Calu3 (cell line): ENCODE data around the gene SLC4A4. TPM values are rescaled to one million over a fixed set of nuclear protein-coding genes. Genes with fewer than 3 reads are reported as not detected.

Experiments used
- BruUV-seq: library from RNA; stranded (reverse); fragments of 400-500 nt; replicated peaks from 2 replicates; lab custom pipeline; 2021; lab: Mats Ljungman, UMichigan
- CTCF ChIA-PET: fragments of 300-600 bp; sonication (Branson Sonifier 250); formaldehyde crosslinking; loops from one replicate; lab custom pipeline; 2022; ENCODE audit warnings: antibody characterized with exemption; lab: Charles Lee
- DNase-seq: peaks from one replicate; pipeline ENCODE4 v3.0.0; 2022
- H3K27ac Mint-ChIP-seq: one replicate; pipeline ENCODE4 v1.8.0; 2022; ENCODE audit warnings: mixed read lengths; ENCODE audit not compliant: unreplicated experiment
- H3K27me3 Mint-ChIP-seq: one replicate; pipeline ENCODE4 v1.8.0; 2022; ENCODE audit warnings: mixed read lengths; ENCODE audit not compliant: unreplicated experiment
- H3K36me3 Mint-ChIP-seq: one replicate; pipeline ENCODE4 v1.8.0; 2022; ENCODE audit warnings: mild to moderate bottlenecking, moderate library complexity, mixed read lengths; ENCODE audit not compliant: insufficient read depth, unreplicated experiment
- H3K4me1 Mint-ChIP-seq: one replicate; pipeline ENCODE4 v1.8.0; 2022; ENCODE audit warnings: mild to moderate bottlenecking, low read depth, mixed read lengths; ENCODE audit not compliant: unreplicated experiment
- H3K4me3 Mint-ChIP-seq: one replicate; pipeline ENCODE4 v1.8.0; 2022; ENCODE audit warnings: mild to moderate bottlenecking, low read depth, moderate library complexity, mixed read lengths; ENCODE audit not compliant: unreplicated experiment
- H3K9me3 Mint-ChIP-seq: one replicate; pipeline ENCODE4 v1.8.0; 2022; ENCODE audit warnings: low read depth, mixed read lengths; ENCODE audit not compliant: unreplicated experiment
- intact Hi-C: fragments of 100-400 bp; cut with micrococcal nuclease; formaldehyde crosslinking; loops from one replicate; pipeline ENCODE4 v1.10.0; 2022; ENCODE audit not compliant: unreplicated experiment
- total RNA-seq: library from RNA; stranded (reverse); gene quantifications from 2 replicates; pipeline ENCODE4 v1.2.3, GENCODE V29; 2022
- TF ChIP-seq, protein P1 (sequence below): fragments of 200-600 bp; IDR thresholded peaks from one replicate; pipeline ENCODE4 v1.8.0; 2022; ENCODE audit warnings: antibody characterized with exemption; ENCODE audit not compliant: unreplicated experiment

Gene SLC4A4
- total RNA-seq, 1 experiment from 2014 or later, result 14.6 TPM

DNA sequence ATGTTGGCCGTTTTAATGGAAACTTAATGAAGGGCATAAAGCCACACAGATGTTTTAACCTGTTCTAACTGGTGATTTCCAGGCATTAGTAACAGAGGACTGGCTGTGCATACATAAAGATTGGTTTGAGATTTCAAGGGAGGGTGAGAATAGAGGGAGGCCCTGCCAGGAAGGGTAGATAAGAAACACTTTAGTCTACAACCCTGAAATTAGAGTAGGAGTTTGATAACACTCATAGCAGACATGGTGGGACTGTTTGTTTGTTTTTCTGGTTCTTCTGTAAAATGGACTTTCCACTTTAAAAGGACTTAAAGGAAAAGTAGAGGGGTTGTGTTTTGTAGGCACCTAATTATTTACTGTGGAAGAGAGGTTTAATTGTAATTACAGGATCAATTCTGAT, 16.2 kb downstream of the SLC4A4 start:
- CTCF ChIA-PET, result no interaction called here
- Mint-ChIP-seq H3K4me3 (no peak overlapping the region), H3K4me1 (no peaks in the 10 kb centered on the region), H3K27me3 (no peaks in the 10 kb centered on the region), H3K36me3 (no peaks in the 10 kb centered on the region), H3K9me3 (no peaks in the 10 kb centered on the region), H3K27ac (no peak overlapping the region)
- intact Hi-C loops, result no loop called here
- no TSS peak for BruUV-seq
- TF ChIP-seq, protein P1, sequence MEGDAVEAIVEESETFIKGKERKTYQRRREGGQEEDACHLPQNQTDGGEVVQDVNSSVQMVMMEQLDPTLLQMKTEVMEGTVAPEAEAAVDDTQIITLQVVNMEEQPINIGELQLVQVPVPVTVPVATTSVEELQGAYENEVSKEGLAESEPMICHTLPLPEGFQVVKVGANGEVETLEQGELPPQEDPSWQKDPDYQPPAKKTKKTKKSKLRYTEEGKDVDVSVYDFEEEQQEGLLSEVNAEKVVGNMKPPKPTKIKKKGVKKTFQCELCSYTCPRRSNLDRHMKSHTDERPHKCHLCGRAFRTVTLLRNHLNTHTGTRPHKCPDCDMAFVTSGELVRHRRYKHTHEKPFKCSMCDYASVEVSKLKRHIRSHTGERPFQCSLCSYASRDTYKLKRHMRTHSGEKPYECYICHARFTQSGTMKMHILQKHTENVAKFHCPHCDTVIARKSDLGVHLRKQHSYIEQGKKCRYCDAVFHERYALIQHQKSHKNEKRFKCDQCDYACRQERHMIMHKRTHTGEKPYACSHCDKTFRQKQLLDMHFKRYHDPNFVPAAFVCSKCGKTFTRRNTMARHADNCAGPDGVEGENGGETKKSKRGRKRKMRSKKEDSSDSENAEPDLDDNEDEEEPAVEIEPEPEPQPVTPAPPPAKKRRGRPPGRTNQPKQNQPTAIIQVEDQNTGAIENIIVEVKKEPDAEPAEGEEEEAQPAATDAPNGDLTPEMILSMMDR, result no peak
- no peak for DNase-seq

DNA sequence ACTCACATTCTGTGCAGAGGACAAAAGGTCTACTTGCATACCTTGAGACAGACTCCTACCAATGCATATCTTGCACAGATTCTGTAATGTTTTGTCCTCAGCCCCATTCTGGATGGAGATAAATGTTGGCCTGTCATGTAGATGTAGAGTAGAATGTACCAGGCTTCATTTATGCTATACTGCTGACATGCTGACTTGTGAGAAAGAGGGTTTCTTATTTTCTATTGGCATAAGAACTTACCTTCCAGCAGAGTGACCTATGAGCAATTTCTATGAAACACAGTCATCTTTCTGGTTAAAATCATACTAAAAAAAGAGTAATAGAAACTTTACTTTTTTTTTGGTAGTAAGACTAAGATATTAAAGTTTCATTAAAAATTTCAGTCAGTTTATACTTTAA, 17.2 kb downstream of the SLC4A4 start:
- TF ChIP-seq, protein P1, result no peak
- no peak overlapping the region for H3K27ac Mint-ChIP-seq
- H3K4me3 Mint-ChIP-seq, result no peak overlapping the region
- no TSS peak for BruUV-seq
- H3K36me3 Mint-ChIP-seq, result no peaks in the 10 kb centered on the region
- DNase-seq, result no peak
- H3K4me1 Mint-ChIP-seq, result no peaks in the 10 kb centered on the region
- no peaks in the 10 kb centered on the region for H3K9me3 Mint-ChIP-seq
- intact Hi-C loops, result no loop called here
- CTCF ChIA-PET, result no interaction called here
- no peaks in the 10 kb centered on the region for H3K27me3 Mint-ChIP-seq

DNA sequence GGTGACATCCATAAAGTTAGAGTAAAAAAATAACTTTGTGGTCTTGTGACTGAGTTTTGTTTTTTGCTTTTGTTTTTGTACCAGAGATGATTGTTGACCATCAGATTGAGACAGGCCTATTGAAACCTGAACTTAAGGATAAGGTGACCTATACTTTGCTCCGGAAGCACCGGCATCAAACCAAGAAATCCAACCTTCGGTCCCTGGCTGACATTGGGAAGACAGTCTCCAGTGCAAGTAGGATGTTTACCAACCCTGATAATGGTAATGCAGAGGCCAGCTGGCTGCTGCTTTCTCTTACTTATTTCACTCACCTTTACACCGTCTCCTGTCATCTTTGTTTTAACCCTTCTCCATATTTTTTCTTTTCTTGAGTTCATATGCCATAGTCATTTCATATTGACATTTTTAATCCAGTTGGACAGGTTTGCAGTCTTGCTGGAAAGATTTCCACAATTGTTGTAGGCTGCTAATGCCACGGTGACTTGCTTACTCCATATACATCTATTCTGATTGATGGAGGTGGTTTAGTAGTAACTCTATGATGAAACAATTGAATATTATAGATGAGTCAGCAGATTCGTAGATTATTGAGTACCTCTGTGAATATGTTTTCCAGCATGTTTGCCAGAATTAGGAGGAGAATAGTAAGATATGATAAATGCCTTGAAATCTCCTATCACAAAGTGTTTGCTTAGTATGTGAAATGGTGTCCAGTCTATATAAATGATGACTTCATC, 18.3 kb downstream of the SLC4A4 start:
- intact Hi-C loops, result no loop called here
- H3K27ac Mint-ChIP-seq, result no peak overlapping the region
- no TSS peak for BruUV-seq
- TF ChIP-seq, protein P1, result no peak
- H3K27me3 Mint-ChIP-seq, result no peaks in the 10 kb centered on the region
- CTCF ChIA-PET, result no interaction called here
- no peaks in the 10 kb centered on the region for H3K36me3 Mint-ChIP-seq
- H3K4me3 Mint-ChIP-seq, result no peak overlapping the region
- no peak for DNase-seq
- no peaks in the 10 kb centered on the region for H3K4me1 Mint-ChIP-seq
- no peaks in the 10 kb centered on the region for H3K9me3 Mint-ChIP-seq

DNA sequence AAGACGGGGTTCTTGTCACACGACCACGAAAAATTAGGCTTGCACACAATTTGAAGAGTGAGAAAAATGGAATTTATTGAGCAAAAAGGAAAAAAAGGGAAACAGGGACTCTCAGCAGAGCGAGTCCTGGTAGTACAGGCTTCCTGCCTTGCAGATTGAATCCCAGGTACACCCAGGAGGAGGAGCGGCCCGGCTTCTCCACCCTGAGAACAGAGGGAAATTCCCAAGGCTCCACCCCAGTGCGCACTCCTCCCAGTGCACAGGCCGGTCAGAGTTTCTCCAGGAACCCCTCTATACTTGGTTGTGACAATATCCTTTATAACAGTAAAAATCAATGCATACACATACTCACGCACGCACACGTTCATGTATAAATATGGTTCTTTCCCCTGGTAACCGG, 22.0 kb downstream of the SLC4A4 start:
- CTCF ChIA-PET, result no interaction called here
- no peak for DNase-seq
- no peak overlapping the region for H3K4me3 Mint-ChIP-seq
- no peaks in the 10 kb centered on the region for H3K36me3 Mint-ChIP-seq
- H3K27me3 Mint-ChIP-seq, result no peaks in the 10 kb centered on the region
- H3K9me3 Mint-ChIP-seq, result no peaks in the 10 kb centered on the region
- H3K27ac Mint-ChIP-seq, result no peak overlapping the region
- H3K4me1 Mint-ChIP-seq, result no peaks in the 10 kb centered on the region
- TF ChIP-seq, protein P1, result no peak
- no TSS peak for BruUV-seq
- intact Hi-C loops, result no loop called here
